ENCODE results near the gene ISX.

DNA sequence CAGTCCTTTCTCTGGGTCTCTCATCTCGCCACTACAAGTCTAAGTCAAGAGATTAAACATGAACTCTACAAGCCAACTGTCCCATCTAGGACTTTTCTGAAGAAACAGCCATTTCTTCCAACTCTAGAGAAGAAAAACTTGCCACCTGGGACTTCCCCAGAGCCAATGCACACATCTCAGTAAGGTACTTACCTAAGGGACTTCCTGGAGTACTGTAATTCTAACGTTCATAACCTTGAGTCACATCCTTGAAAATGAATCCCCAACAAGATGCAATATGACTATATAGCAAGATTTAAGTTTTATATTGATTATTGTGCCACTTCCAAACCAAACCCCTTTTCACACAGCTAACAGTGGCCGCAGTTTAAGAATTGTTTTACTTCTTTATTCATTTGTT, 11.9 kb upstream of the ISX start:
- TF ChIP-seq CTCF (conservative IDR thresholded peaks at IDR 0.05; ENCODE audit: low read length) (no peak), EZH2phosphoT487 (IDR thresholded peaks at IDR 0.05; ENCODE audit: borderline replicate concordance, low read depth, low read length) (no peak)

All from OCI-LY7 (cell line).